ENCODE measurements around the gene SMC1B. TPM values are rescaled to one million over a fixed set of nuclear protein-coding genes. Genes with fewer than 3 reads are reported as not detected.
A peak's percentile ranks its signal among the peaks of the same experiment; 100 is the strongest.
"Not testable (repeated sequence)": the region's sequence is repeated elsewhere in the genome, so short reads cannot be mapped to it uniquely, and the experiment has no call there.

Gene SMC1B
- polyA plus RNA-seq, 4 donors: 0.14 to 0.40 (median 0.18) TPM

- DNase-seq (ENCODE audit: low read depth in 4 of 4, low spot score in 3 of 4): peak; percentile 84 to 94 (median 86)
Observed at GRCh38 chr22:45309422-45310227, 103.8 kb downstream of the SMC1B start, which contains the start of gene FAM118A. FAM118A (plus strand) TSS chr22:45309934; CDS start chr22:45322380, 12,446 bp downstream.

DNA sequence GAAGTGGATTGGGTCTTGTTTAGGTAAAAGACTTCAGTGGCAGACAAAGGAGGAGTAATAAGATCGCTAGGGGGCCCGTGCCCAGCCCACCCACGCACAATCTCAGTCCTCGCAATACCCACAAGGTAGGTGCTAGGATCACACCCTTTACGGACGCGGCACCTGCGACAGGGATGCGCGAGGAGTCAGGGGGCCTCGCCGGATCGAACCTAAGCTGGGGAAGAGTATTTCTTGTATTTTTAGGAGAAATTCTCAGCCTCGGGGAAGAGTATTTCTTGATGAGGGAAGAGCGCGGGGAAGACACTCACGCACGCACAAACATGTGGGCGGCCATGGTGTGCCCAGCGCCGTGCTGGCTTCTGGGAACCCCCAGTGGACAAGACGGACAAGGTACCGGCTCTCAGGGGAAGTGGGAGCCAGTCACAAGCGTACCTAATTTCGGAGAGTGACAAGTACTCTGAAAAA, 104.4 kb downstream of the SMC1B start:
- DNase-seq (ENCODE audit: low read depth in 4 of 4, low spot score in 3 of 4): no peak

DNA sequence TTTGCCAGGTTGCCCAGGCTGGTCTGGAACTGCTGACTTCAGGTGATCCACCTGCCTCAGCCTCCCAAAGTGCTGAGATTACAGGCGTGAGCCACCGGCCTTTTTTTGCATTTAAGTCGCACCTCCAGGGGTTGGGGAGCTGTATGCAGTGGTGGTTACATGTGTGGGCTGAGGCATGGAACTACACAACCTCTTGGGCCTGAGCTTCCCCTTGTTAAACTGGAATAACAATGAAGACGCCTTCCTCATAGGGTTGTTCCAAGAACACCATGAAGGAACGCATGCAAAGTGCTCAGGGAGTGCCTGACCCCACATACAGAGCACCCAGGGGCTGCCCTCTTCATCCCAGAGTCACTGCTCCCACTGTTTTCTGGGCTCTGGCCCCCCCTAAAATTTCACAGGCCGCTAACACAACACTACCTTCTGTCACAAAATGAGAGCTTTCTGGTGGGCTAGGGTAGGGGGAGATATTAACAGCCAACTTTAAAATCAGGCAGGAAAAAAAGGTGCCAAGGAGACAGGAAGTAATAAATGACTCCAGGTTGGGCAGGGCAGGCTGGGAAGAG, 104.9 kb downstream of the SMC1B start:
- DNase-seq (ENCODE audit: low read depth in 4 of 4, low spot score in 3 of 4): no peak

- no peak for DNase-seq (ENCODE audit: low read depth in 4 of 4, low spot score in 3 of 4)
Observed at GRCh38 chr22:45306139-45306538, 107.3 kb downstream of the SMC1B start.

GRCh38 chr22:45305456-45306075, 107.8 kb downstream of the SMC1B start:
- no peak for DNase-seq (ENCODE audit: low read depth in 4 of 4, low spot score in 3 of 4)

DNA sequence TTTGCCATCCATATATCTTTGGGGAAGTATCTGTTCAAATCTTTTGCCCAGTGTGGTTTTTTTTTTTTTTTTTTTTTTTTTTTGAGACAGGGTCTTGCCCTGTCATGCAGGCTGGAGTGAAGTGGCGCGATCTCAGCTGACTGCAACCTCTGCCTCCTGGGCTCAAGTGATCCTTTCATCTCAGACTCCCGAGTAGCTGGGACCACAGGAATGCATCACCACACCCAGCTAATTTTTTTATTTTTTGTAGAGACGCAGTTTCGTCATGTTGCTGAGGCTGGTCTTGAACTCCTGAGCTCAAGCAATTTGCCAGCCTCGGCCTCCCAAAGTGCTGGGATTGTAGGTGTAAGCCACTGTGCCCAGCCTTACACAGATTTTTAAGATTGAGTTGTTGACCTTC, 108.4 kb downstream of the SMC1B start:
- no peak for DNase-seq (ENCODE audit: low read depth in 4 of 4, low spot score in 3 of 4)

GRCh38 chr22:45303181-45303580, 110.2 kb downstream of the SMC1B start:
- DNase-seq (ENCODE audit: low read depth in 4 of 4, low spot score in 3 of 4): no peak

DNA sequence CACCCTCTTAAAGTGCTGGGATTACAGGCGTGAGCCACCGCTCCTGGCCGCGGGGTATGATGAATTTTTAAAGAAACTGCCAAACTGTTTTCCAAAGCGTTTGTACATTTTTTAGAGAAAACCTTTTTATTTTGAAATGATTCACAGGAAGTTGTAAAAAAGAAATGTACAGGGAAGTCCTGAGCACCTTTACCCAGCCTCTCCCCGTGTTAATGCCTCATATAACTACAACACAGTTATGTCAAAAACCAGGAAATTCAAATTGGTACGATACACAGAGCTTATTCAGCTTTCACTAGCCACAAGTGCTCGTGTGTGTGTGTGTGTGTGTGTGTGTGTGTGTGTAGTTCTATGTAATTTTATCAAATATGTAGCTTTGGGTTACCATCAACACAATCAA, 110.6 kb downstream of the SMC1B start:
- DNase-seq (ENCODE audit: low read depth in 4 of 4, low spot score in 3 of 4): no peak

GRCh38 chr22:45298934-45299505, 114.4 kb downstream of the SMC1B start:
- DNase-seq (ENCODE audit: low read depth in 4 of 4, low spot score in 3 of 4): no peak

DNA sequence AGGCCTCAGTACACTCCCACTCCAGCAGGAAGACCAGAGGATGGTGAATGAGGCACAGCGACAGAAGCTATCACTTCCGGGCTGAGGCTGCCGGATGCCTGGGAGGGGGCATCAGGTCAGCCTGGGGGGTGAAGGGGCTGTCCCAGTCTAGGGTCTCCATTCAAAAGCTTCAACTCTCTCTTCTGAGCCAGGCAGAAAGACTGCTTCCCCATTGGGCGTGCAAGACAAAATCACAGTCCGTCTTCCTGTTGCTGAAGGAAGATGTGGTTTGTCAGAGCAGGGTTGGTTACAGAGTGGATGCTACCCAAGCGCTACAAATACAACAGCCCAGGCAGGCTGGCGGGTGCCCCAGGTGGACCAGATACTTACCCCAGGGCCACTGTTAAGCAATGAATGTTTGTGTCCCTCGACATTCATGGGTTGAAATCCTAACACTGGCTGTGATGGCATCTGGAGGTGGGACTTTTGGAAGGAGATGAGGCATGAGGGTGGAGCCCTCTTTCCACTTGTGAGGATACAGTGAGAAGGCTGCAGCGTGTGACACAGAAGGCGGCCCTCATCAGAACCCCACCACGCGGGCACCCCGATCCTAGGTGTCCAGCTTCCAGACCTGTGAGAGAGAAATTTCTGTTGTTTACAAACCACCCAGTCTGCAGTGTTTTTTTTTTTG, 116.6 kb downstream of the SMC1B start:
- DNase-seq (ENCODE audit: low read depth in 4 of 4, low spot score in 3 of 4): no peak

GRCh38 chr22:45295492-45295891, 117.9 kb downstream of the SMC1B start:
- no peak for DNase-seq (ENCODE audit: low read depth in 4 of 4, low spot score in 3 of 4)

GRCh38 chr22:45295004-45295403, 118.4 kb downstream of the SMC1B start:
- DNase-seq (ENCODE audit: low read depth in 4 of 4, low spot score in 3 of 4): not testable (repeated sequence)

Other genes with a start within 250 kb of the SMC1B start
- 10 to 100 TPM; 43.3 to 57.0 (median 51.8) TPM for gene NUP50, start 249.7 kb downstream of the SMC1B start, polyA plus RNA-seq (ENCODE audit: insufficient read length in 4 of 4)
- 10 to 100 TPM; 18.3 to 24.9 (median 21.3) TPM for gene KIAA0930, start 172.7 kb downstream of the SMC1B start, polyA plus RNA-seq (ENCODE audit: insufficient read length in 4 of 4)
- 1 to 10 TPM in 3 of 4 donors, under 1 TPM in 1; 0.60 to 8.8 (median 5.1) TPM for gene UPK3A, start 128.7 kb downstream of the SMC1B start, polyA plus RNA-seq (ENCODE audit: insufficient read length in 4 of 4)
- gene FAM118A, start 103.7 kb downstream of the SMC1B start, polyA plus RNA-seq (ENCODE audit: insufficient read length in 4 of 4): 10 to 100 TPM; 17.0 to 24.8 (median 20.6) TPM
- 1 to 10 TPM; 6.9 to 7.6 (median 7.4) TPM for gene RIBC2, start 94 bp upstream of the SMC1B start, polyA plus RNA-seq (ENCODE audit: insufficient read length in 4 of 4)
- gene FBLN1, start 89.3 kb upstream of the SMC1B start, polyA plus RNA-seq (ENCODE audit: insufficient read length in 4 of 4): 100 to 1,000 TPM in 3 of 4 donors, 10 to 100 TPM in 1; 95.2 to 194 (median 139) TPM

All from right renal pelvis (tissue), 4 donors.